SK-N-MC (cell line): ENCODE results near the gene HDDC2.

Experiments used
- EZH2 ChIP-seq: fragments of 200-600 bp; sonication (generic); IDR thresholded peaks from one replicate; pipeline ENCODE4 v1.6.1; 2017; ENCODE audit warnings: antibody characterized with exemption
- POLR2AphosphoS5 ChIP-seq: IDR thresholded peaks from 2 replicates; pipeline ENCODE4 v1.6.1; 2012; ENCODE audit warnings: mild to moderate bottlenecking, low read depth, low read length, borderline replicate concordance

DNA sequence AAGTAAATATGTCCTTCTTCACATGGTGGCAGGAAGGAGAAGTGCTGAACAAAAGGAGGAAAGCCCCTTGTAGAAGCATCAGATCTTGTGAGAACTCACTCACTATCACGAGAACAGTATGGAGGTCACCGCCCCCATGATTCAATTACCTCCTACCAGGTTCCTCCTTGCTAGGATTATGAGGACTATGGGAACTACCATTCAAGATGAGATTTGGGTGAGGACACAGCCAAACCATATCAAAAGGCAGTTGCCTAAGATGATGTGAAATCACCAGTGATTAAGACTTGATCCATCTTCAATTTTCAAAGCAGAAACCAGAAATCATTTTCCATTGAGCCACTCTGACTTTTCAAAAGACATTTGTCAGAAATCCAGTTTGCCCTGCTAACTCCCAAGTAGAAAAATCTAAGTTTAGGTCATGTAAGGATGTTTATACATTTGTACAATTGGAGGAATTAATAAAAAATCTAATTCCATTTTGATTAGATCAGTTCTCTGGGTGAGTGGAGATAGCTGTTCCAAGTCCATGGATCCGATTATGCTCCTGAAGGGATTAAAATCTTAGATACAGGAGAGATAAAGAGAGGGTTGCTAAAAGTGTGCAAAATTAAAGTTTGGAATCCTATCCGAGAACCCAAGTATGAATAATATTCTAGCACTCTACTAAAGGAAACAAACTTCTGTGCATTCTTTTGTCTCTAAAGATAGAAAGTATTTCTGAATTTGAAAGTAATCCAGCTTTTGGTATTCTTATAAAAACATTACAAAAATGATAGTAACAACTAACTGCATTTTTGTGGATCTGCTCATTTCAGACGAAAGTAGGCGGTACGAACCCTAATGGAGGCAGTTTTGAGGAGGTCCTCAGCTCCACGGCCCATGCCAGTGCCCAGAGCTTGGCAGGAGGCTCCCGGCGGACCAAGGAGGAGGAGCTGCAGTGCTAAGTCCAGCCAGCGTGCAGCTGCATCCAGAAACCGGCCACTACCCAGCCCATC, 39.5 kb downstream of the HDDC2 start:
- no peak for TF ChIP-seq EZH2
- TF ChIP-seq POLR2AphosphoS5, result no peak
